Suprapubic skin (tissue), 4 donors: Measurements from ENCODE around the gene WSCD1. TPM values are rescaled to one million over a fixed set of nuclear protein-coding genes. Genes with fewer than 3 reads are reported as not detected.

Source experiments
- DNase-seq, 2 donors: peaks; one replicate each; pipeline ENCODE4 v3.0.0-alpha.2; 2019; ENCODE audit warnings: low spot score in 2 of 2
- H3K27ac ChIP-seq: fragments of 200-600 bp; sonication (generic); one replicate; pipeline ENCODE4 v1.5.1; 2019
- H3K27me3 ChIP-seq: fragments of 200-600 bp; sonication (generic); one replicate; pipeline ENCODE4 v1.5.1; 2019
- H3K36me3 ChIP-seq: fragments of 200-600 bp; sonication (generic); one replicate; pipeline ENCODE4 v1.5.1; 2019
- H3K4me1 ChIP-seq: fragments of 200-600 bp; sonication (generic); one replicate; pipeline ENCODE4 v1.5.1; 2019
- H3K4me3 ChIP-seq: fragments of 200-600 bp; sonication (generic); one replicate; pipeline ENCODE4 v1.5.1; 2019; ENCODE audit warnings: mild to moderate bottlenecking
- H3K9me3 ChIP-seq: fragments of 200-600 bp; sonication (generic); one replicate; pipeline ENCODE4 v1.5.1; 2019
- CTCF ChIP-seq, 2 donors: fragments of 200-600 bp in 1 of 2; fragments of 450-650 bp in 1 of 2; sonication (generic) in 1 of 2; IDR thresholded peaks; one replicate each; pipeline ENCODE4 v1.5.1; 2016 to 2019; ENCODE audit warnings: antibody characterized with exemption in 2 of 2, mild to moderate bottlenecking in 1 of 2, moderate library complexity in 1 of 2
- EP300 ChIP-seq: sonication (generic); formaldehyde crosslinking; IDR thresholded peaks from one replicate; pipeline ENCODE4 v1.6.1; 2017; ENCODE audit warnings: antibody characterized with exemption
- POLR2A ChIP-seq, 2 donors: fragments of 450-650 bp; IDR thresholded peaks; one replicate each; pipeline ENCODE4 v1.6.1; 2017; ENCODE audit warnings: antibody characterized with exemption in 2 of 2, mild to moderate bottlenecking in 2 of 2, moderate library complexity in 2 of 2
- POLR2AphosphoS5 ChIP-seq, 3 donors: sonication (generic); formaldehyde crosslinking; IDR thresholded peaks; one replicate each; pipeline ENCODE4 v1.6.1; 2017; ENCODE audit warnings: antibody characterized with exemption in 3 of 3
- WGBS: methylation state at CpG from one replicate; pipeline ENCODE4 v1.1.5; 2018; 5-methylcytosine and 5-hydroxymethylcytosine counted together
- total RNA-seq, 4 donors: library from RNA; depleted of rRNA; stranded (reverse); fragments of >200 nt; gene quantifications; one replicate each; pipeline ENCODE4 v1.1.0, GENCODE V29; 2016

WSCD1 gene
- total RNA-seq, 4 donors from 2014 or later: 0.76 to 4.9 (median 1.6) TPM

- Histone ChIP-seq H3K9me3 (no peaks in the 10 kb centered on the region), H3K4me1 (peaks cover 19% of the 10 kb centered on the region), H3K36me3 (no peaks in the 10 kb centered on the region), H3K27me3 (peaks cover 93% of the 10 kb centered on the region), H3K27ac (no peak overlapping the region), H3K4me3 (no peak overlapping the region)
- 84% methylated on average over 7 of the region's 10 CpGs for WGBS
- no peak for DNase-seq
- no peak for TF ChIP-seq EP300
- no peak for TF ChIP-seq POLR2A (IDR thresholded peaks at IDR 0.05)
- no peak for TF ChIP-seq POLR2AphosphoS5 (IDR thresholded peaks at IDR 0.05)
- no peak for TF ChIP-seq CTCF (IDR thresholded peaks at IDR 0.05)
Observed at GRCh38 chr17:6066183-6066948, 3.8 kb upstream of the WSCD1 start.

GRCh38 chr17:6067060-6067459, 3.1 kb upstream of the WSCD1 start:
- peaks cover 19% of the 10 kb centered on the region for H3K4me1 ChIP-seq
- 59% methylated on average over 5 of the region's 5 CpGs for WGBS
- no peak for DNase-seq
- H3K36me3 ChIP-seq: no peaks in the 10 kb centered on the region
- peaks cover 93% of the 10 kb centered on the region for H3K27me3 ChIP-seq
- no peak overlapping the region for H3K27ac ChIP-seq
- no peak for TF ChIP-seq POLR2AphosphoS5 (IDR thresholded peaks at IDR 0.05)
- TF ChIP-seq POLR2A (IDR thresholded peaks at IDR 0.05): no peak
- TF ChIP-seq CTCF (IDR thresholded peaks at IDR 0.05): no peak
- no peak for TF ChIP-seq EP300
- no peak overlapping the region for H3K4me3 ChIP-seq
- H3K9me3 ChIP-seq: no peaks in the 10 kb centered on the region

- H3K27me3 ChIP-seq: peaks cover 86% of the 10 kb centered on the region
- H3K4me1 ChIP-seq: peaks cover 19% of the 10 kb centered on the region
- H3K9me3 ChIP-seq: no peaks in the 10 kb centered on the region
- no peak for DNase-seq
- no peaks in the 10 kb centered on the region for H3K36me3 ChIP-seq
- TF ChIP-seq CTCF (IDR thresholded peaks at IDR 0.05): no peak
- TF ChIP-seq POLR2A (IDR thresholded peaks at IDR 0.05): no peak
- no peak for TF ChIP-seq POLR2AphosphoS5 (IDR thresholded peaks at IDR 0.05)
- no peak for TF ChIP-seq EP300
- no CpG with 5 or more reads among the region's 70 CpGs for WGBS
- no peak overlapping the region for H3K27ac ChIP-seq
- peak overlapping the region; percentile 61 for H3K4me3 ChIP-seq
Observed at GRCh38 chr17:6070430-6070912, 292 bp downstream of the WSCD1 start.

- Histone ChIP-seq H3K9me3 (no peaks in the 10 kb centered on the region), H3K36me3 (no peaks in the 10 kb centered on the region), H3K4me3 (peak overlapping the region; percentile 61), H3K27me3 (peaks cover 87% of the 10 kb centered on the region), H3K27ac (no peak overlapping the region), H3K4me1 (peaks cover 19% of the 10 kb centered on the region)
- TF ChIP-seq POLR2AphosphoS5 (IDR thresholded peaks at IDR 0.05) (no peak), EP300 (no peak)
- DNase-seq: no peak
- WGBS: 1% methylated on average over 13 of the region's 39 CpGs
Observed at GRCh38 chr17:6070913-6071511, 833 bp downstream of the WSCD1 start.

- Histone ChIP-seq H3K36me3 (no peaks in the 10 kb centered on the region), H3K27me3 (peaks cover 81% of the 10 kb centered on the region), H3K9me3 (no peaks in the 10 kb centered on the region), H3K27ac (no peak overlapping the region), H3K4me3 (peak overlapping the region; percentile 61), H3K4me1 (peaks cover 19% of the 10 kb centered on the region)
- TF ChIP-seq POLR2A (IDR thresholded peaks at IDR 0.05): no peak
- 63% methylated on average over 3 of the region's 7 CpGs for WGBS
- no peak for DNase-seq
Observed at GRCh38 chr17:6071528-6072065, 1.4 kb downstream of the WSCD1 start.

GRCh38 chr17:6072157-6072556, 2.0 kb downstream of the WSCD1 start:
- no peak for DNase-seq
- no peak overlapping the region for H3K27ac ChIP-seq
- H3K36me3 ChIP-seq: no peaks in the 10 kb centered on the region
- no peak overlapping the region for H3K4me3 ChIP-seq
- TF ChIP-seq POLR2AphosphoS5 (IDR thresholded peaks at IDR 0.05) (no peak), CTCF (IDR thresholded peaks at IDR 0.05) (no peak), POLR2A (IDR thresholded peaks at IDR 0.05) (no peak), EP300 (no peak)
- H3K4me1 ChIP-seq: peaks cover 19% of the 10 kb centered on the region
- H3K9me3 ChIP-seq: no peaks in the 10 kb centered on the region
- WGBS: 86% methylated on average over 1 of the region's 3 CpGs
- H3K27me3 ChIP-seq: peaks cover 76% of the 10 kb centered on the region
